Measurements from ENCODE around the gene FAM3D. TPM values are rescaled to one million over a fixed set of nuclear protein-coding genes. Genes with fewer than 3 reads are reported as not detected.

The FAM3D gene
- polyA plus RNA-seq, 3 donors = 0.28 to 1.9 (median 0.71) TPM

DNA sequence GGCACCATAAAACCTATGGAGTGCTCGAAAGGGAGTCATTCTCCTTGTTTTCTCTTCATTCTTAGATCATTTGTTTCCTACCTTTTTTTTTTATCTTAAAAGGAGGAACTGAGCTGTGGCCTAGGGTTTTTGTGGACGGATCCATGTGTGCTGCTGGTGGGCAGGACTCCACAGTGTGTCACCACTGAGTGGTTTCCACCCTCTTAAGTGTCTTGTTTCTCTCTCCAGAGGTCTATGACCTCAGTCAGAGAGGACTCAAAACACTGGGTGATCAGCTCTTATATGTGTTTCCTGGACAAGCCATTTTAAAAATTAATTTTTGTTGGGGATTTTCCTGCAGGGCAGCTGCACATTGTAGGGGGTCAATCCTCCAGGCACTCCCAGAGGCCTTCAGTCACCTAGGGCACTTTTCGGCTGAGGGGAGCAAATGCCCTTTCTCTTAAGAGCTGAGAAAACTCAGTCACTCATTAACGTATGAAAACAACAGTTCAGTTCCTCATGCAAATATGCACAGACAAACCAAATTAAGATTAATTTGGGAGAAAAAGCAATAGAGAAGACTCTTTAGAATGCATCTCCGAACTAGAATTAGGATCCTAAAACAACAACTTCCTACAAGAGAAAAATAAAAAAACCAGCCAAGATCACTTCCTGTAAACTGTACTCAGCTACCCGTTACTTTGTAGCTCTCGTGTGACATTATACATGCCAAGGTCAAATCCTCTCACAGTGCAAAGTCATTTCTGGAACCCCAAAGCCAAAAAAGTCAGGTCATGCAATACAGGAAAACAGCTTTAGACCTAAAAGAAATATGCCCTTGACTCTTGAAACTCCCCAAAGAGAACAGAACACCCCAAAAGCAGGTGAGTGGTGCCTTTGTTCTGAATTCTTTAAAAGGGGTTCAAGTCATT is 27.6 kb upstream of the FAM3D start:
- no peak overlapping the region for H3K4me3 Mint-ChIP-seq
- no peak overlapping the region for H3K4me3 ChIP-seq (replicated peaks in 1 of 3; ENCODE audit: low read depth in 2 of 3, low read length in 3 of 3)
- peak in 1 of 3 donors; percentile 11 for DNase-seq
- WGBS (ENCODE audit: insufficient coverage) = 0% methylated on average over 3 of the region's 7 CpGs
- H3K9me3 Mint-ChIP-seq = peaks cover 15 to 34% (median 23%) of the 10 kb centered on the region in 7 donors
- no peak overlapping the region for H3K27ac Mint-ChIP-seq
- H3K27ac ChIP-seq (ENCODE audit: low read depth in 1 of 2, low read length in 2 of 2) = no peak overlapping the region
- intact Hi-C loops (cut with micrococcal nuclease) = no loop called here
- no peaks in the 10 kb centered on the region for H3K79me2 ChIP-seq (ENCODE audit: insufficient read depth, low read length)
- H3K36me3 ChIP-seq (replicated peaks in 1 of 2; ENCODE audit: control insufficient read depth in 1 of 2, insufficient read depth in 2 of 2, low read length in 2 of 2) = no peaks in the 10 kb centered on the region
- no peaks in the 10 kb centered on the region for H3K4me1 ChIP-seq (ENCODE audit: control insufficient read depth in 1 of 2, insufficient read depth in 2 of 2, low read length in 2 of 2)
- no peak overlapping the region for H3K9ac ChIP-seq (ENCODE audit: insufficient read depth, low read length, poor library complexity, severe bottlenecking)
- peaks cover 16 to 28% of the 10 kb centered on the region in 2 donors for H3K9me3 ChIP-seq (replicated peaks in 1 of 2; ENCODE audit: control insufficient read depth in 1 of 2, insufficient read depth in 1 of 2, low read length in 2 of 2)
- no peak for TF ChIP-seq CTCF (IDR thresholded peaks at IDR 0.05)
- H3K27me3 Mint-ChIP-seq (ENCODE audit: low read depth in 3 of 3) = peaks cover 0 to 4% (median 0%) of the 10 kb centered on the region in 3 donors
- H3K27me3 ChIP-seq (ENCODE audit: control insufficient read depth in 2 of 2, insufficient read depth in 2 of 2, low read length in 2 of 2) = no peaks in the 10 kb centered on the region
- no peaks in the 10 kb centered on the region for H4K20me1 ChIP-seq (ENCODE audit: insufficient read depth, low read length)
- H2AFZ ChIP-seq (ENCODE audit: insufficient read depth, low read depth, low read length, poor library complexity, severe bottlenecking) = peak overlapping the region; percentile 47
- no peaks in the 10 kb centered on the region for H3K36me3 Mint-ChIP-seq
- no peak overlapping the region for H3K4me2 ChIP-seq (replicated peaks; ENCODE audit: extremely low read depth, low read length, poor library complexity, severe bottlenecking)
- H3K4me1 Mint-ChIP-seq = peaks cover 25% of the 10 kb centered on the region

DNA sequence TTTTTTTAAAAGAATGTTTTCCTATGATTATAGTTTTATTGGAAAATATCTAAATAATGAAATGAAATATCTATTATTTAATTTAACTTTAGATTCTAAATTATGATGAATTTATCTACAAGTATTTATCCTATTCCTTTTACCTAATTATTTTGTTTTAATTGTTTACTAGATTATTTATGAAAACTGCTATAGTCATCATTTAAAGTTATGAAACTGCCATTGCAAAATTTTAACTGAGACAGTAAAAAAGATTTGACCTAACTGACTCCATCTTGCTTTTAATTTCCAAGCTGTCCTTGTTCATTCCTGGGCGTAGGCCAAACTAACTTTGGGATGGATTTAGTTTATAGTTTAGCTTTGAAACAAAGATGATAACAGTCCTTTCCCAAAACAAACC is 25.9 kb upstream of the FAM3D start:
- H3K9me3 ChIP-seq (replicated peaks in 1 of 2; ENCODE audit: control insufficient read depth in 1 of 2, insufficient read depth in 1 of 2, low read length in 2 of 2) = peaks cover 22 to 28% of the 10 kb centered on the region in 2 donors
- no peak overlapping the region for H3K9ac ChIP-seq (ENCODE audit: insufficient read depth, low read length, poor library complexity, severe bottlenecking)
- H3K27me3 Mint-ChIP-seq (ENCODE audit: low read depth in 3 of 3) = peaks cover 0 to 4% (median 3%) of the 10 kb centered on the region in 3 donors
- no peaks in the 10 kb centered on the region for H3K27me3 ChIP-seq (ENCODE audit: control insufficient read depth in 2 of 2, insufficient read depth in 2 of 2, low read length in 2 of 2)
- no peak for TF ChIP-seq CTCF (IDR thresholded peaks at IDR 0.05)
- no peak overlapping the region for H2AFZ ChIP-seq (ENCODE audit: insufficient read depth, low read depth, low read length, poor library complexity, severe bottlenecking)
- no peaks in the 10 kb centered on the region for H4K20me1 ChIP-seq (ENCODE audit: insufficient read depth, low read length)
- no peak overlapping the region for H3K4me3 Mint-ChIP-seq
- no peak overlapping the region for H3K4me2 ChIP-seq (replicated peaks; ENCODE audit: extremely low read depth, low read length, poor library complexity, severe bottlenecking)
- DNase-seq = no peak
- intact Hi-C loops (cut with micrococcal nuclease) = no loop called here
- no CpG with 5 or more reads among the region's 1 CpG for WGBS (ENCODE audit: insufficient coverage)
- no peaks in the 10 kb centered on the region for H3K4me1 ChIP-seq (ENCODE audit: control insufficient read depth in 1 of 2, insufficient read depth in 2 of 2, low read length in 2 of 2)
- H3K4me3 ChIP-seq (replicated peaks in 1 of 3; ENCODE audit: low read depth in 2 of 3, low read length in 3 of 3) = no peak overlapping the region
- H3K4me1 Mint-ChIP-seq = peaks cover 9% of the 10 kb centered on the region
- no peaks in the 10 kb centered on the region for H3K36me3 Mint-ChIP-seq
- H3K36me3 ChIP-seq (replicated peaks in 1 of 2; ENCODE audit: control insufficient read depth in 1 of 2, insufficient read depth in 2 of 2, low read length in 2 of 2) = no peaks in the 10 kb centered on the region
- no peak overlapping the region for H3K27ac Mint-ChIP-seq
- H3K9me3 Mint-ChIP-seq = peaks cover 15 to 36% (median 25%) of the 10 kb centered on the region in 7 donors
- H3K79me2 ChIP-seq (ENCODE audit: insufficient read depth, low read length) = no peaks in the 10 kb centered on the region
- no peak overlapping the region for H3K27ac ChIP-seq (ENCODE audit: low read depth in 1 of 2, low read length in 2 of 2)
